B cell (primary cell): Measurements from ENCODE around the gene TOMM40L. TPM values are rescaled to one million over a fixed set of nuclear protein-coding genes. Genes with fewer than 3 reads are reported as not detected.

Experiments
- ATAC-seq: fragments of 200-7000 bp; cut with Tn5 transposase; one replicate; pipeline ENCODE4 v1.10.0; 2021; ENCODE audit warnings: low read depth, mild to moderate bottlenecking, moderate number of reproducible peaks, moderate library complexity
- CTCF ChIA-PET: fragments of 350-600 bp; sonication (Branson Sonifier 250); formaldehyde crosslinking; loops from one replicate; lab custom pipeline; 2021; ENCODE audit warnings: antibody characterized with exemption, inconsistent platforms; lab: Charles Lee
- POLR2A ChIA-PET: fragments of 350-600 bp; sonication (Branson Sonifier 250); formaldehyde crosslinking; loops from one replicate; lab custom pipeline; 2021; ENCODE audit warnings: antibody characterized with exemption; lab: Charles Lee
- DNase-seq: peaks from one replicate; pipeline ENCODE4 v3.0.0; 2013
- H2AFZ ChIP-seq: 2 replicates; pipeline ENCODE4 v1.6.1; 2012; ENCODE audit warnings: mild to moderate bottlenecking, low read depth, low read length; ENCODE audit not compliant: insufficient read depth, poor library complexity, severe bottlenecking
- H3K27ac ChIP-seq, 2 donors: 1 replicate in 1 of 2; 2 replicates in 1 of 2; pipeline ENCODE4 v1.5.1; 2012 to 2013; ENCODE audit warnings: low read length in 2 of 2, mild to moderate bottlenecking in 2 of 2, moderate library complexity in 1 of 2
- H3K27me3 ChIP-seq, 4 experiments: fragments of 200-600 bp in 1 of 4; sonication (generic) in 1 of 4; replicated peaks in 1 of 4; 1 replicate in 2 of 4; 2 replicates in 2 of 4; pipeline versions ENCODE4 v1.6.1 to v1.7.0; 2013 to 2016; ENCODE audit warnings: low read length in 3 of 4, mild to moderate bottlenecking in 2 of 4, mixed read lengths in 1 of 4, moderate library complexity in 1 of 4; ENCODE audit not compliant: insufficient read depth in 4 of 4, control insufficient read depth in 3 of 4; ENCODE audit errors: control extremely low read depth in 1 of 4
- H3K36me3 ChIP-seq, 2 experiments: replicated peaks in 1 of 2; 1 replicate in 1 of 2; 2 replicates in 1 of 2; pipeline versions ENCODE4 v1.6.1 to v1.7.1; 2013; ENCODE audit warnings: low read length in 1 of 2; ENCODE audit not compliant: insufficient read depth in 2 of 2, control insufficient read depth in 1 of 2; ENCODE audit errors: control extremely low read depth in 1 of 2, extremely low read depth in 1 of 2
- H3K4me1 ChIP-seq, 2 donors: fragments of 200-600 bp in 1 of 2; sonication (generic) in 1 of 2; 1 replicate in 1 of 2; 2 replicates in 1 of 2; pipeline versions ENCODE4 v1.5.1 to v1.6.1; 2013 to 2017; ENCODE audit warnings: low read length in 2 of 2; ENCODE audit not compliant: control insufficient read depth in 2 of 2, insufficient read depth in 2 of 2
- H3K4me2 ChIP-seq: replicated peaks from 2 replicates; pipeline ENCODE3; 2012; ENCODE audit warnings: mild to moderate bottlenecking, low read depth, low read length; ENCODE audit not compliant: poor library complexity, severe bottlenecking
- H3K4me3 ChIP-seq, 5 experiments: fragments of 200-600 bp in 1 of 5; sonication (generic) in 1 of 5; 1 replicate in 3 of 5; 2 replicates in 2 of 5; pipeline versions ENCODE4 v1.5.1 to v1.7.0; 2011 to 2016; ENCODE audit warnings: low read length in 4 of 5, mild to moderate bottlenecking in 4 of 5, low read depth in 2 of 5, control low read depth in 1 of 5, moderate library complexity in 1 of 5; ENCODE audit not compliant: insufficient read depth in 1 of 5; ENCODE audit errors: control extremely low read depth in 1 of 5, extremely low read depth in 1 of 5
- H3K79me2 ChIP-seq: fragments of 200-600 bp; sonication (generic); one replicate; pipeline ENCODE4 v1.6.0; 2016; ENCODE audit warnings: low read length; ENCODE audit not compliant: control insufficient read depth, insufficient read depth
- H3K9ac ChIP-seq: fragments of 200-600 bp; sonication (generic); 2 replicates; pipeline ENCODE4 v1.6.1; 2017; ENCODE audit warnings: mild to moderate bottlenecking, low read length, moderate library complexity
- H3K9me3 ChIP-seq, 3 donors: one replicate each; pipeline versions ENCODE4 v1.6.1 to v1.7.1; 2013; ENCODE audit warnings: low read length in 2 of 3; ENCODE audit not compliant: control insufficient read depth in 2 of 3, insufficient read depth in 1 of 3; ENCODE audit errors: control extremely low read depth in 1 of 3
- H4K20me1 ChIP-seq: 2 replicates; pipeline ENCODE4 v1.6.0; 2012; ENCODE audit warnings: mild to moderate bottlenecking, low read length; ENCODE audit not compliant: insufficient read depth, control insufficient read depth, poor library complexity, severe bottlenecking
- H3K27ac Mint-ChIP-seq: one replicate; pipeline ENCODE4 v1.8.0; 2021; ENCODE audit warnings: mixed read lengths
- H3K27me3 Mint-ChIP-seq: one replicate; pipeline ENCODE4 v1.8.0; 2021; ENCODE audit warnings: mixed read lengths
- H3K4me1 Mint-ChIP-seq: one replicate; pipeline ENCODE4 v1.8.0; 2021; ENCODE audit warnings: mixed read lengths
- H3K4me3 Mint-ChIP-seq: one replicate; pipeline ENCODE4 v1.8.0; 2021; ENCODE audit warnings: mixed read lengths
- H3K9me3 Mint-ChIP-seq: one replicate; pipeline ENCODE4 v1.8.0; 2022; ENCODE audit warnings: mixed read lengths; ENCODE audit not compliant: insufficient read depth
- CTCF ChIP-seq: fragments of 200-600 bp; IDR thresholded peaks from one replicate; pipeline ENCODE4 v1.8.0; 2022; ENCODE audit warnings: antibody characterized with exemption, mild to moderate bottlenecking
- EZH2 ChIP-seq: IDR thresholded peaks from 2 replicates; pipeline ENCODE4 v1.6.1; 2012; ENCODE audit warnings: borderline replicate concordance, low read depth, mild to moderate bottlenecking, moderate library complexity, low read length; ENCODE audit not compliant: insufficient read depth, poor library complexity, severe bottlenecking
- WGBS: methylation state at CpG from one replicate; pipeline ENCODE4 v1.1.5; 2013; ENCODE audit warnings: missing lambda C conversion rate; ENCODE audit not compliant: insufficient coverage; 5-methylcytosine and 5-hydroxymethylcytosine counted together
- intact Hi-C: fragments of 100-400 bp; cut with micrococcal nuclease; formaldehyde crosslinking; loops from one replicate; pipeline ENCODE4 v1.10.0; 2022
- polyA plus RNA-seq: library from polyadenylated mRNA; depleted of rRNA; stranded (reverse); fragments of >200 nt; gene quantifications from 2 replicates; pipeline ENCODE4 v1.2.3, GENCODE V29; 2012
- total RNA-seq, 2 donors: library from RNA; stranded (reverse); fragments of 120-200 nt in 1 of 2; gene quantifications; 1 replicate in 1 of 2; 2 replicates in 1 of 2; pipeline versions ENCODE4 v1.2.3 to v1.2.4, GENCODE V29; 2013 to 2022

TOMM40L gene
- total and polyA plus RNA-seq, 2 donors (not counting 1 experiment from before 2014, with no cell fraction given), result 6.5 to 9.2 TPM

GRCh38 chr1:161259765-161260164 lies 33.9 kb downstream of the TOMM40L start:
- Histone ChIP-seq H4K20me1 (no peaks in the 10 kb centered on the region), H3K79me2 (no peaks in the 10 kb centered on the region), H2AFZ (no peak overlapping the region), H3K27ac (no peak overlapping the region), H3K9ac (no peak overlapping the region), H3K27me3 (peaks cover 0 to 61% (median 34%) of the 10 kb centered on the region in 4 experiments), H3K4me1 (peaks cover 18 to 22% of the 10 kb centered on the region in 2 donors), H3K36me3 (no peaks in the 10 kb centered on the region), H3K4me2 (no peak overlapping the region), H3K9me3 (peaks cover 0 to 26% (median 15%) of the 10 kb centered on the region in 3 donors), H3K4me3 (no peak overlapping the region)
- peak overlapping the region; percentile 74 for H3K4me3 Mint-ChIP-seq
- H3K27me3 Mint-ChIP-seq, result peaks cover 68% of the 10 kb centered on the region
- no peak for ATAC-seq
- H3K4me1 Mint-ChIP-seq, result peaks cover 35% of the 10 kb centered on the region
- POLR2A ChIA-PET, result interaction anchor here (0.5 kb wide), 1 partner anchor 41 kb away, joined by 3 read pairs; no protein-coding TSS in a partner anchor
- no CpG with 5 or more reads among the region's 1 CpG for WGBS
- intact Hi-C loops, result no loop called here
- CTCF ChIA-PET, result interaction anchor here (1.1 to 1.8 kb wide), 2 partner anchors 32 to 124 kb away, joined by 3 to 4 read pairs; no protein-coding TSS in a partner anchor
- DNase-seq, result no peak
- no peak overlapping the region for H3K27ac Mint-ChIP-seq
- H3K9me3 Mint-ChIP-seq, result peaks cover 9% of the 10 kb centered on the region
- TF ChIP-seq EZH2, result no peak
- no peak for TF ChIP-seq CTCF

GRCh38 chr1:161260376-161261260 lies 34.8 kb downstream of the TOMM40L start:
- Mint-ChIP-seq H3K4me3 (peak overlapping the region; percentile 7), H3K9me3 (peaks cover 9% of the 10 kb centered on the region), H3K27ac (no peak overlapping the region), H3K27me3 (peaks cover 65% of the 10 kb centered on the region), H3K4me1 (peaks cover 35% of the 10 kb centered on the region)
- ATAC-seq (peak; percentile 12), DNase-seq (no peak)
- intact Hi-C loops, result no loop called here
- Histone ChIP-seq H3K9me3 (peaks cover 0 to 26% (median 15%) of the 10 kb centered on the region in 3 donors), H3K4me2 (no peak overlapping the region), H3K9ac (no peak overlapping the region), H4K20me1 (no peaks in the 10 kb centered on the region), H3K36me3 (no peaks in the 10 kb centered on the region), H3K4me3 (no peak overlapping the region), H3K4me1 (peaks cover 18 to 22% of the 10 kb centered on the region in 2 donors), H2AFZ (no peak overlapping the region), H3K27ac (no peak overlapping the region), H3K79me2 (no peaks in the 10 kb centered on the region), H3K27me3 (peaks cover 0 to 54% (median 34%) of the 10 kb centered on the region in 4 experiments)
- WGBS, result 44% methylated on average over 5 of the region's 9 CpGs
- no peak for TF ChIP-seq EZH2
- TF ChIP-seq CTCF, result no peak
- ChIA-PET POLR2A (no interaction called here), CTCF (interaction anchor here (0.9 to 1.8 kb wide), 2 partner anchors 31 to 68 kb away, joined by 3 to 4 read pairs; no protein-coding TSS in a partner anchor)
